HepG2 (cell line): ENCODE data around the gene ATP2A2. TPM values are rescaled to one million over a fixed set of nuclear protein-coding genes. Genes with fewer than 3 reads are reported as not detected.

Experiments
- AKAP8 ChIP-seq: sonication (generic); formaldehyde crosslinking; IDR thresholded peaks from 2 replicates; pipeline ENCODE4 v1.5.1; 2020; ENCODE audit warnings: mild to moderate bottlenecking, missing genetic modification reagents
- CAMTA2 ChIP-seq: sonication (generic); formaldehyde crosslinking; IDR thresholded peaks from 2 replicates; pipeline ENCODE4 v1.4.0; 2020; ENCODE audit warnings: mild to moderate bottlenecking, missing genetic modification reagents, borderline replicate concordance
- CSRNP1 ChIP-seq: sonication (generic); formaldehyde crosslinking; IDR thresholded peaks from 2 replicates; pipeline ENCODE4 v1.8.1; 2023; ENCODE audit warnings: mild to moderate bottlenecking, missing genetic modification reagents
- FOXP1 ChIP-seq, 2 experiments: fragments of 450-650 bp in 1 of 2; IDR thresholded peaks; 2 replicates each; pipeline ENCODE4 v1.6.1; 2017 to 2018; ENCODE audit warnings: antibody characterized with exemption in 1 of 2
- FOXP4 ChIP-seq: sonication (generic); formaldehyde crosslinking; IDR thresholded peaks from 2 replicates; pipeline ENCODE4 v1.4.0; 2020; ENCODE audit warnings: missing genetic modification reagents
- MED1 ChIP-seq: sonication (generic); formaldehyde crosslinking; IDR thresholded peaks from 2 replicates; pipeline ENCODE4 v1.4.0; 2020; ENCODE audit warnings: missing genetic modification reagents
- MEIS1 ChIP-seq: sonication (generic); formaldehyde crosslinking; IDR thresholded peaks from 2 replicates; pipeline ENCODE4 v1.9.0; 2021; ENCODE audit warnings: mild to moderate bottlenecking, missing genetic modification reagents, moderate library complexity, borderline replicate concordance
- SMAD3 ChIP-seq: sonication (generic); formaldehyde crosslinking; IDR thresholded peaks from 2 replicates; pipeline ENCODE4 v1.4.0; 2020; ENCODE audit warnings: missing genetic modification reagents
- STAT6 ChIP-seq: sonication (generic); formaldehyde crosslinking; IDR thresholded peaks from 2 replicates; pipeline ENCODE4 v1.4.0; 2020; ENCODE audit warnings: missing genetic modification reagents, mild to moderate bottlenecking, borderline replicate concordance
- THAP11 ChIP-seq: IDR thresholded peaks from 2 replicates; pipeline ENCODE4 v1.6.1; 2016; ENCODE audit warnings: missing biosample characterization, missing genetic modification reagents
- TP53 ChIP-seq: sonication (generic); formaldehyde crosslinking; conservative IDR thresholded peaks from 2 replicates; pipeline ENCODE4 v1.4.0; 2020; ENCODE audit warnings: missing genetic modification reagents
- TRIM22 ChIP-seq: fragments of 450-650 bp; IDR thresholded peaks from 2 replicates; pipeline ENCODE4 v1.6.1; 2017
- ZFYVE20 ChIP-seq: sonication (generic); formaldehyde crosslinking; IDR thresholded peaks from 2 replicates; pipeline ENCODE4 v1.8.0; 2023; ENCODE audit warnings: low read depth, mild to moderate bottlenecking, moderate library complexity, missing genetic modification reagents, borderline replicate concordance
- ZNF235 ChIP-seq: sonication (generic); formaldehyde crosslinking; IDR thresholded peaks from 2 replicates; pipeline ENCODE4 v1.8.1; 2023; ENCODE audit warnings: mild to moderate bottlenecking, missing genetic modification reagents, borderline replicate concordance
- ZNF30 ChIP-seq: sonication (generic); formaldehyde crosslinking; IDR thresholded peaks from 2 replicates; pipeline ENCODE4 v1.5.0; 2020; ENCODE audit warnings: mild to moderate bottlenecking, missing genetic modification reagents
- ZNF441 ChIP-seq: sonication (generic); formaldehyde crosslinking; IDR thresholded peaks from 2 replicates; pipeline ENCODE4 v1.7.0; 2021; ENCODE audit warnings: missing genetic modification reagents, borderline replicate concordance
- ZNF691 ChIP-seq: sonication (generic); formaldehyde crosslinking; IDR thresholded peaks from 2 replicates; pipeline ENCODE4 v1.4.0; 2020; ENCODE audit warnings: missing genetic modification reagents, low read depth, mild to moderate bottlenecking, borderline replicate concordance
- polyA plus RNA-seq, 8 experiments: library from polyadenylated mRNA; depleted of rRNA in 3 of 8; stranded (reverse) in 7 of 8; unstranded in 1 of 8; fragments of >200 nt; fragmentation: Illumina TruSeq in 4 of 8; extraction: Trizol in 4 of 8; gene quantifications; 2 replicates each; pipeline versions ENCODE4 v1.2.1 to v1.2.3, GENCODE V29; 2011 to 2016; ENCODE audit warnings: low read depth in 4 of 8, missing spikeins in 1 of 8, mixed read lengths in 1 of 8; ENCODE audit not compliant: insufficient read depth in 1 of 8
- total RNA-seq, 5 experiments: library from RNA; depleted of rRNA; stranded (reverse); fragments of >200 nt; fragmentation: Illumina TruSeq; extraction: Trizol; gene quantifications; 2 replicates each; pipeline ENCODE4 v1.2.3, GENCODE V29; 2016; ENCODE audit warnings: low read depth in 1 of 5

Gene ATP2A2
- total and polyA plus RNA-seq, 2 of the 13 experiments (the other 11 are each of a cell fraction or from before 2014, with no cell fraction given), result 35.4 to 85.5 TPM

GRCh38 chr12:110262442-110263388, 18.3 kb upstream of the ATP2A2 start (continued):
- TF ChIP-seq FOXP4 (CRISPR knock-in tag) (0 out of 2 replicates have a peak, but pooled peaks have one; percentile 18), FOXP1 (IDR thresholded peaks at IDR 0.05) (no peak), FOXP1 (CRISPR knock-in tag; IDR thresholded peaks at IDR 0.05) (no peak), CSRNP1 (CRISPR knock-in tag) (no peak), ZFYVE20 (CRISPR knock-in tag) (no peak), ZNF235 (CRISPR knock-in tag) (no peak), TRIM22 (no peak), CAMTA2 (CRISPR knock-in tag) (no peak), STAT6 (CRISPR knock-in tag) (no peak), ZNF30 (CRISPR knock-in tag) (no peak), THAP11 (CRISPR knock-in tag) (0 out of 2 replicates have a peak, but pooled peaks have one; percentile 22), TP53 (no peak), ZNF441 (CRISPR knock-in tag) (no peak), MEIS1 (CRISPR knock-in tag) (peak; percentile 44; the same call in 1 of the 2 replicates), SMAD3 (CRISPR knock-in tag) (no peak), AKAP8 (no peak), ZNF691 (CRISPR knock-in tag) (no peak), MED1 (CRISPR knock-in tag) (0 out of 2 replicates have a peak, but pooled peaks have one; percentile 13)
